Tibial nerve (tissue), 4 donors: Measurements from ENCODE around the gene REV3L. TPM values are rescaled to one million over a fixed set of nuclear protein-coding genes. Genes with fewer than 3 reads are reported as not detected.

Experiments
- DNase-seq, 2 donors: peaks; one replicate each; pipeline ENCODE4 v3.0.0-alpha.2; 2019; ENCODE audit warnings: low spot score in 2 of 2
- H3K27ac ChIP-seq, 4 donors: fragments of 200-600 bp; sonication (generic) in 3 of 4; one replicate each; pipeline ENCODE4 v1.5.1; 2017 to 2019; ENCODE audit warnings: mild to moderate bottlenecking in 1 of 4
- H3K27me3 ChIP-seq, 2 donors: fragments of 200-600 bp; sonication (generic) in 1 of 2; one replicate each; pipeline versions ENCODE4 v1.5.1 to v1.6.0; 2017 to 2019
- H3K36me3 ChIP-seq, 3 donors: fragments of 200-600 bp; sonication (generic); one replicate each; pipeline ENCODE4 v1.5.1; 2018 to 2019
- H3K4me1 ChIP-seq, 4 donors: fragments of 200-600 bp; sonication (generic) in 3 of 4; one replicate each; pipeline ENCODE4 v1.5.1; 2017 to 2019
- H3K4me3 ChIP-seq, 4 donors: fragments of 200-600 bp; sonication (generic) in 3 of 4; one replicate each; pipeline ENCODE4 v1.5.1; 2017 to 2019; ENCODE audit warnings: mild to moderate bottlenecking in 1 of 4, moderate library complexity in 1 of 4
- H3K9me3 ChIP-seq, 4 donors: fragments of 200-600 bp; sonication (generic) in 3 of 4; one replicate each; pipeline ENCODE4 v1.5.1; 2017 to 2019
- CTCF ChIP-seq, 5 experiments: fragments of 200-600 bp in 3 of 5; fragments of 450-650 bp in 2 of 5; sonication (generic) in 3 of 5; IDR thresholded peaks; one replicate each; pipeline ENCODE4 v1.5.1; 2016 to 2019; ENCODE audit warnings: antibody characterized with exemption in 5 of 5, mild to moderate bottlenecking in 3 of 5, moderate library complexity in 2 of 5
- EP300 ChIP-seq, 2 donors: sonication (generic); formaldehyde crosslinking; IDR thresholded peaks; one replicate each; pipeline ENCODE4 v1.6.1; 2017; ENCODE audit warnings: antibody characterized with exemption in 2 of 2, mild to moderate bottlenecking in 1 of 2
- POLR2A ChIP-seq, 2 donors: fragments of 450-650 bp; IDR thresholded peaks; one replicate each; pipeline ENCODE4 v1.6.1; 2017; ENCODE audit warnings: antibody characterized with exemption in 2 of 2, mild to moderate bottlenecking in 2 of 2, moderate library complexity in 2 of 2
- WGBS, 2 donors: methylation state at CpG; one replicate each; pipeline ENCODE4 v1.1.5; 2018; 5-methylcytosine and 5-hydroxymethylcytosine counted together
- total RNA-seq, 4 donors: library from RNA; depleted of rRNA; stranded (reverse); fragments of >200 nt; gene quantifications; one replicate each; pipeline ENCODE4 v1.1.0, GENCODE V29; 2016

Gene REV3L
- total RNA-seq, 4 donors from 2014 or later, result 26.7 to 45.9 (median 34.1) TPM

GRCh38 chr6:111484633-111484930 lies 1.6 kb upstream of the REV3L start:
- no peaks in the 10 kb centered on the region for H3K36me3 ChIP-seq
- H3K4me3 ChIP-seq, result peak overlapping the region; percentile 71 to 99 (median 89)
- DNase-seq, result no peak
- H3K9me3 ChIP-seq, result no peaks in the 10 kb centered on the region
- peak overlapping the region; percentile 97 to 100 (median 99) for H3K27ac ChIP-seq
- TF ChIP-seq EP300 (IDR thresholded peaks at IDR 0.05) (no peak), CTCF (IDR thresholded peaks at IDR 0.05) (no peak), POLR2A (IDR thresholded peaks at IDR 0.05) (no peak)
- WGBS, 2 donors, result 17 to 22% methylated on average over 8 of the region's 8 CpGs
- peaks cover 0 to 49% (median 16%) of the 10 kb centered on the region in 4 donors for H3K4me1 ChIP-seq
- H3K27me3 ChIP-seq, result no peaks in the 10 kb centered on the region

GRCh38 chr6:111483736-111484632 lies 966 bp upstream of the REV3L start:
- H3K4me3 ChIP-seq, result peak overlapping the region; percentile 71 to 99 (median 89)
- H3K27ac ChIP-seq, result peak overlapping the region; percentile 97 to 100 (median 99)
- WGBS, 2 donors, result 0% methylated on average over 39 to 65 of the region's 66 CpGs
- peak; percentile 91 to 94 for DNase-seq
- H3K36me3 ChIP-seq, result no peaks in the 10 kb centered on the region
- TF ChIP-seq POLR2A (IDR thresholded peaks at IDR 0.05) (peak; percentile 47 to 76), EP300 (IDR thresholded peaks at IDR 0.05) (peak; percentile 38 to 85), CTCF (IDR thresholded peaks at IDR 0.05) (peak in 1 of 5 experiments; percentile 27)
- H3K9me3 ChIP-seq, result no peaks in the 10 kb centered on the region
- H3K4me1 ChIP-seq, result peaks cover 0 to 55% (median 19%) of the 10 kb centered on the region in 4 donors
- no peaks in the 10 kb centered on the region for H3K27me3 ChIP-seq

- Histone ChIP-seq H3K4me1 (peaks cover 0 to 65% (median 22%) of the 10 kb centered on the region in 4 donors), H3K27ac (peak overlapping the region; percentile 97 to 100 (median 99)), H3K9me3 (no peaks in the 10 kb centered on the region), H3K4me3 (peak overlapping the region; percentile 71 to 99 (median 89)), H3K27me3 (no peaks in the 10 kb centered on the region), H3K36me3 (no peaks in the 10 kb centered on the region)
- 0% methylated on average over 22 to 25 of the region's 88 CpGs for WGBS, 2 donors
- DNase-seq, result peak; percentile 38 to 45
- TF ChIP-seq POLR2A (IDR thresholded peaks at IDR 0.05), result no peak
- peak in 2 of 5 experiments; percentile 24 to 32 for TF ChIP-seq CTCF (IDR thresholded peaks at IDR 0.05)
Measured at GRCh38 chr6:111482188-111482958, 645 bp downstream of the REV3L start.

- Histone ChIP-seq H3K27ac (peak overlapping the region; percentile 97 to 100 (median 99)), H3K4me3 (peak overlapping the region; percentile 71 to 99 (median 89)), H3K36me3 (no peaks in the 10 kb centered on the region), H3K9me3 (no peaks in the 10 kb centered on the region), H3K27me3 (no peaks in the 10 kb centered on the region), H3K4me1 (peaks cover 0 to 61% (median 22%) of the 10 kb centered on the region in 4 donors)
- TF ChIP-seq POLR2A (IDR thresholded peaks at IDR 0.05) (no peak), CTCF (IDR thresholded peaks at IDR 0.05) (no peak), EP300 (IDR thresholded peaks at IDR 0.05) (no peak)
- DNase-seq, result no peak
- 16 to 19% methylated on average over 8 of the region's 8 CpGs for WGBS, 2 donors
Measured at GRCh38 chr6:111481836-111482187, 1.2 kb downstream of the REV3L start.
